Mesenchymal stem cell (in vitro differentiated cells and primary cell): ENCODE measurements around the gene SPC24.
"Not testable (repeated sequence)": the region's sequence is repeated elsewhere in the genome, so short reads cannot be mapped to it uniquely, and the experiment has no call there.

Experiments
- DNase-seq: peaks from one replicate; pipeline ENCODE4 v3.0.0-alpha.2; 2013
- H2AFZ ChIP-seq: one replicate; pipeline ENCODE4 v1.6.1; 2013; ENCODE audit warnings: low read depth, mild to moderate bottlenecking, control low read depth, inconsistent platforms, low read length, moderate library complexity
- H2AK5ac ChIP-seq: 2 replicates; pipeline ENCODE4 v1.6.1; 2013; ENCODE audit warnings: low read length, moderate library complexity, mild to moderate bottlenecking, inconsistent platforms; ENCODE audit not compliant: severe bottlenecking
- H2BK120ac ChIP-seq: one replicate; pipeline ENCODE4 v1.6.1; 2013; ENCODE audit warnings: low read depth, mild to moderate bottlenecking, inconsistent platforms, low read length, moderate library complexity
- H2BK12ac ChIP-seq, 2 experiments: one replicate each; pipeline ENCODE4 v1.6.1; 2013; ENCODE audit warnings: inconsistent platforms in 2 of 2, low read length in 2 of 2, mild to moderate bottlenecking in 2 of 2, moderate library complexity in 2 of 2, control low read depth in 1 of 2
- H2BK15ac ChIP-seq: one replicate; pipeline ENCODE4 v1.6.1; 2013; ENCODE audit warnings: mild to moderate bottlenecking, low read depth, inconsistent platforms; ENCODE audit not compliant: poor library complexity, severe bottlenecking
- H2BK5ac ChIP-seq: 2 replicates; pipeline ENCODE4 v1.6.1; 2013; ENCODE audit warnings: low read depth, mild to moderate bottlenecking, low read length, control low read depth, inconsistent platforms; ENCODE audit not compliant: poor library complexity, severe bottlenecking
- H3K14ac ChIP-seq, 2 experiments: one replicate each; pipeline ENCODE4 v1.6.1; 2013; ENCODE audit warnings: inconsistent platforms in 2 of 2, low read length in 2 of 2, control low read depth in 1 of 2, mild to moderate bottlenecking in 1 of 2, moderate library complexity in 1 of 2
- H3K18ac ChIP-seq, 2 experiments: one replicate each; pipeline ENCODE4 v1.6.1; 2013; ENCODE audit warnings: inconsistent platforms in 2 of 2, low read length in 2 of 2, control low read depth in 1 of 2, low read depth in 1 of 2, mild to moderate bottlenecking in 1 of 2
- H3K23ac ChIP-seq, 2 experiments: one replicate each; pipeline ENCODE4 v1.6.1; 2013; ENCODE audit warnings: inconsistent platforms in 2 of 2, low read length in 2 of 2, mild to moderate bottlenecking in 2 of 2, moderate library complexity in 2 of 2, control low read depth in 1 of 2
- H3K27ac ChIP-seq: 2 replicates; pipeline ENCODE4 v1.5.1; 2013; ENCODE audit warnings: mild to moderate bottlenecking, moderate library complexity, low read length, control low read depth, inconsistent platforms; ENCODE audit not compliant: poor library complexity, severe bottlenecking
- H3K27me3 ChIP-seq, 2 experiments: 2 replicates each; pipeline versions ENCODE4 v1.6.1 to v1.7.0; 2013; ENCODE audit warnings: low read length in 2 of 2, mild to moderate bottlenecking in 2 of 2, moderate library complexity in 2 of 2, control low read depth in 1 of 2, inconsistent platforms in 1 of 2; ENCODE audit not compliant: control insufficient read depth in 1 of 2, insufficient read depth in 1 of 2
- H3K36me3 ChIP-seq, 2 experiments: 2 replicates each; pipeline versions ENCODE4 v1.6.1 to v1.7.0; 2013; ENCODE audit warnings: low read length in 2 of 2, control low read depth in 1 of 2, inconsistent platforms in 1 of 2, low read depth in 1 of 2, mild to moderate bottlenecking in 1 of 2; ENCODE audit not compliant: insufficient read depth in 2 of 2, control insufficient read depth in 1 of 2
- H3K4ac ChIP-seq, 2 experiments: one replicate each; pipeline ENCODE4 v1.6.1; 2013; ENCODE audit warnings: inconsistent platforms in 2 of 2, low read length in 2 of 2, mild to moderate bottlenecking in 2 of 2, moderate library complexity in 2 of 2, control low read depth in 1 of 2, low read depth in 1 of 2
- H3K4me1 ChIP-seq: 2 replicates; pipeline ENCODE4 v1.6.1; 2013; ENCODE audit warnings: low read depth, low read length, control low read depth; ENCODE audit not compliant: control insufficient read depth, insufficient read depth
- H3K4me2 ChIP-seq: 2 replicates; pipeline ENCODE4 v1.6.1; 2013; ENCODE audit warnings: low read length, mild to moderate bottlenecking, inconsistent platforms; ENCODE audit not compliant: poor library complexity, severe bottlenecking
- H3K4me3 ChIP-seq, 2 experiments: 2 replicates each; pipeline versions ENCODE4 v1.5.1 to v1.7.0; 2013; ENCODE audit warnings: low read length in 2 of 2, mild to moderate bottlenecking in 2 of 2, control low read depth in 1 of 2, low read depth in 1 of 2; ENCODE audit not compliant: insufficient read depth in 1 of 2
- H3K79me1 ChIP-seq: replicated peaks from 2 replicates; pipeline ENCODE4 v1.6.1; 2013; ENCODE audit warnings: mild to moderate bottlenecking, control low read depth, low read length, inconsistent platforms; ENCODE audit not compliant: poor library complexity, severe bottlenecking
- H3K9ac ChIP-seq: 2 replicates; pipeline ENCODE4 v1.7.0; 2013; ENCODE audit warnings: mild to moderate bottlenecking, low read length, moderate library complexity
- H3K9me3 ChIP-seq: 2 replicates; pipeline ENCODE4 v1.7.0; 2013; ENCODE audit warnings: mild to moderate bottlenecking, low read length; ENCODE audit not compliant: control insufficient read depth
- H4K8ac ChIP-seq: one replicate; pipeline ENCODE4 v1.6.1; 2013; ENCODE audit warnings: inconsistent platforms, mild to moderate bottlenecking, low read length, moderate library complexity
- H4K91ac ChIP-seq: one replicate; pipeline ENCODE4 v1.6.1; 2013; ENCODE audit warnings: mild to moderate bottlenecking, low read length, inconsistent platforms
- WGBS: methylation state at CpG from one replicate; pipeline ENCODE4 v1.1.7; 2013; ENCODE audit warnings: mixed read lengths; 5-methylcytosine and 5-hydroxymethylcytosine counted together

The SPC24 gene

DNA sequence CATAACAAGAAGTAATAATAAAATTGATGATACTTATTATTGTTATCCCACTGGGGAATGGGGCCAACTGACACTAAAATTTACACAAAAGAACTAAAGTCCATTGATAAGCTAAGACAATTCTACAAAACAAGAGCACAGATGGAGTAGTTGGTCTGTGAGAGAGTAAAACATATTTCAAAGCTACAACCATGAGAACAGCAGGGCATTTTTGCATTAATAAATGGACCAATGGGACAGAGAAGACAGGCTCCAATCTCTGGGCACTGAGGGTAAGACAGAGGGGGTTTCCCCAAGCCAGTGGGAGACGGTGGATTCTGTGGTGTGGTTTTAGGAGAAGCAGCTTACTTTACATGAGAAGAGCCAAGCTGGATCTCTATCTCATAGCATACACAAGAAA lies 27.4 kb upstream of the SPC24 start:
- Histone ChIP-seq H2AFZ (no peak overlapping the region), H4K91ac (no peak overlapping the region), H3K27me3 (no peaks in the 10 kb centered on the region), H3K79me1 (peaks cover 11% of the 10 kb centered on the region), H2BK120ac (no peak overlapping the region), H3K4me2 (no peak overlapping the region), H3K14ac (no peak overlapping the region), H3K4ac (no peak overlapping the region), H3K9ac (no peak overlapping the region), H2BK5ac (no peak overlapping the region), H3K9me3 (peaks cover 3% of the 10 kb centered on the region), H3K36me3 (peaks cover 51 to 89% of the 10 kb centered on the region in 2 experiments), H2AK5ac (no peak overlapping the region), H3K23ac (no peak overlapping the region), H2BK12ac (no peak overlapping the region), H3K27ac (no peak overlapping the region), H3K4me1 (peaks cover 13% of the 10 kb centered on the region), H3K4me3 (no peak overlapping the region), H3K18ac (no peak overlapping the region), H4K8ac (no peak overlapping the region), H2BK15ac (no peak overlapping the region)
- no peak for DNase-seq
- 100% methylated on average over 1 of the region's 1 CpG for WGBS

DNA sequence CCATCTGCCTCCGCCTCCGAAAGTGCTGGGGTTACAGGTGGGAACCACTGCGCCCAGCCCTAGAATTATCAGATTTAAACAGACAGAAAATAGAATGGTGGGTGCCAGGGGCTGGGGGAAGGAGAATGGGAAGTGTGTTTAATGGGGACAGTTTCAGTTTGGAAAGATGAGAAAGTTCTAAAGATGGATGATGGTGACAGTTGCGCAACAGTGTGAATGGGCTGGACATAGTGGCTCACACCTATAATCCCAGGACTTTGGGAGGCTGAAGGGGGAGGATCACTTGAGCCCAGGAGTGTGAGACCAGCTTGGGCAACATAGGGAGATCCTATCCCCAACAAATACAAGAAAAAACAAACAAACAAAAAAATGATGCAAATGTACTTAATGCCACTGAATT lies 25.9 kb upstream of the SPC24 start:
- Histone ChIP-seq H3K4ac (no peak overlapping the region), H2BK12ac (no peak overlapping the region), H2AFZ (no peak overlapping the region)

DNA sequence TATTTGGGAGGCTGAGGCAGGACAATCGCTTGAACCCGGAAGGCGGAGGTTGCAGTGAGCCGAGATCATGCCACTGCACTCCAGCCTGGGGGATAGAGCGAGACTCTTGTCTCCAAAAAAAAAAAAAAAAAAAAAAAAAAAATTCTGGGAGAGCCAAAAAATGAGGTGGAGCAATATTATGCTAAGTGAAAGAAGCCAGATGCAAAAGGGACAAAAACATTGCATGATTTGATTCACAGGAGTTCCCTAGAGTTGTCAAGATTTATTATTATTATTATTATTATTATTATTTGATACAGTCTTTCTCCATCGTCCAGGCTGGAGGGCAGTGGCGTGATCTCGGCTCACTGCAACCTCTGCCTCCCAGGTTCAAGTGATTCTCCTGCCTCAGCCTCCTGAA lies 25.4 kb upstream of the SPC24 start:
- peaks cover 17% of the 10 kb centered on the region for H3K79me1 ChIP-seq
- peak overlapping the region; percentile 59 for H3K9ac ChIP-seq
- WGBS, result 95% methylated on average over 8 of the region's 8 CpGs
- not testable (repeated sequence) for H3K27me3 ChIP-seq, H4K91ac ChIP-seq, H3K27ac ChIP-seq, H2BK12ac ChIP-seq, DNase-seq, H2BK120ac ChIP-seq, H2AK5ac ChIP-seq, H3K4me2 ChIP-seq, H4K8ac ChIP-seq, H3K4ac ChIP-seq, H2BK5ac ChIP-seq, H3K9me3 ChIP-seq, H3K4me3 ChIP-seq, H3K18ac ChIP-seq, H3K14ac ChIP-seq, H2AFZ ChIP-seq, H2BK15ac ChIP-seq, H3K23ac ChIP-seq
- H3K4me1 ChIP-seq, result peaks cover 19% of the 10 kb centered on the region
- H3K36me3 ChIP-seq, result peaks cover 58 to 89% of the 10 kb centered on the region in 2 experiments

More for the DNA sequence above, 25.9 kb upstream of the SPC24 start:
- Histone ChIP-seq H3K9ac (peak overlapping the region; percentile 12), H2BK5ac (no peak overlapping the region), H3K9me3 (peaks cover 3% of the 10 kb centered on the region), H3K18ac (no peak overlapping the region), H3K27me3 (no peaks in the 10 kb centered on the region), H3K4me2 (no peak overlapping the region), H3K79me1 (peaks cover 14% of the 10 kb centered on the region), H3K27ac (no peak overlapping the region), H3K36me3 (peaks cover 59 to 89% of the 10 kb centered on the region in 2 experiments), H3K14ac (no peak overlapping the region), H3K4me3 (no peak overlapping the region), H4K8ac (no peak overlapping the region), H2BK15ac (peak overlapping the region; percentile 5), H2BK120ac (no peak overlapping the region), H2AK5ac (no peak overlapping the region), H3K23ac (no peak overlapping the region), H4K91ac (no peak overlapping the region), H3K4me1 (peaks cover 19% of the 10 kb centered on the region)
- 100% methylated on average over 4 of the region's 4 CpGs for WGBS
- DNase-seq, result no peak

- H2BK15ac ChIP-seq, result peak overlapping the region; percentile 35
- 86% methylated on average over 7 of the region's 8 CpGs for WGBS
- peaks cover 59 to 86% of the 10 kb centered on the region in 2 experiments for H3K36me3 ChIP-seq
- H4K91ac ChIP-seq, result no peak overlapping the region
- no peak overlapping the region for H3K14ac ChIP-seq
- H3K27me3 ChIP-seq, result no peaks in the 10 kb centered on the region
- H2AK5ac ChIP-seq, result peak overlapping the region; percentile 69
- no peak for DNase-seq
- H3K23ac ChIP-seq, result no peak overlapping the region
- H2BK120ac ChIP-seq, result no peak overlapping the region
- H3K18ac ChIP-seq, result no peak overlapping the region
- H4K8ac ChIP-seq, result no peak overlapping the region
- H3K79me1 ChIP-seq, result peaks cover 17% of the 10 kb centered on the region
- no peak overlapping the region for H2BK5ac ChIP-seq
- no peak overlapping the region for H3K4me2 ChIP-seq
- no peak overlapping the region for H3K4ac ChIP-seq
- no peak overlapping the region for H3K4me3 ChIP-seq
- peaks cover 19% of the 10 kb centered on the region for H3K4me1 ChIP-seq
- H3K9ac ChIP-seq, result peak overlapping the region; percentile 59
- no peak overlapping the region for H2AFZ ChIP-seq
- H3K27ac ChIP-seq, result no peak overlapping the region
- peaks cover 3% of the 10 kb centered on the region for H3K9me3 ChIP-seq
- H2BK12ac ChIP-seq, result peak overlapping the region in 1 of 2 experiments; percentile 15
These were observed 24.8 kb upstream of the SPC24 start for GRCh38 chr19:11180346-11180745.
